Fibroblast of the conjunctiva (primary cell): ENCODE measurements around the gene ADCY10.
"Not testable (repeated sequence)": the region's sequence is repeated elsewhere in the genome, so short reads cannot be mapped to it uniquely, and the experiment has no call there.

Experiments used
- DNase-seq: peaks from one replicate; pipeline ENCODE4 v3.0.0-alpha.2; 2010; ENCODE audit warnings: low read depth

The ADCY10 gene

GRCh38 chr1:167913895-167914496, at the start of gene ADCY10:
TSS of gene ADCY10 (minus strand) at chr1:167914134. CDS start at chr1:167905140, 8,994 bp downstream.
- no peak for DNase-seq

GRCh38 chr1:167957710-167958109, 43.8 kb upstream of the ADCY10 start:
- no peak for DNase-seq

GRCh38 chr1:167955915-167956314, 42.0 kb upstream of the ADCY10 start:
- DNase-seq = no peak

GRCh38 chr1:167950569-167950968, 36.6 kb upstream of the ADCY10 start:
- no peak for DNase-seq

- DNase-seq = no peak
These were observed 35.9 kb upstream of the ADCY10 start for GRCh38 chr1:167949785-167950184.

- no peak for DNase-seq
These were observed 33.8 kb upstream of the ADCY10 start for GRCh38 chr1:167947733-167948132.

GRCh38 chr1:167943541-167943940, 29.6 kb upstream of the ADCY10 start:
- DNase-seq = no peak

- DNase-seq = no peak
These were observed 26.3 kb upstream of the ADCY10 start for GRCh38 chr1:167940264-167940663.

- DNase-seq = no peak
These were observed 24.2 kb upstream of the ADCY10 start for GRCh38 chr1:167938080-167938636.

GRCh38 chr1:167937709-167938010, 23.7 kb upstream of the ADCY10 start:
- DNase-seq = no peak

- peak; percentile 42 for DNase-seq
These were observed 23.2 kb upstream of the ADCY10 start, which contains the start of gene MPC2 for GRCh38 chr1:167936930-167937708. TSS of gene MPC2 (minus strand) at chr1:167937072. CDS start at chr1:167935841, 1,231 bp downstream.

- DNase-seq = peak; percentile 98
These were observed 22.4 kb upstream of the ADCY10 start, which contains the start of gene DCAF6 for GRCh38 chr1:167936068-167936929. TSS of gene DCAF6 (plus strand) at chr1:167936683. CDS start at chr1:167936912, 229 bp downstream.

GRCh38 chr1:167935216-167936067, 21.5 kb upstream of the ADCY10 start:
- DNase-seq = peak; percentile 18

- no peak for DNase-seq
These were observed 20.7 kb upstream of the ADCY10 start for GRCh38 chr1:167934426-167935215.

GRCh38 chr1:167933788-167934187, 19.9 kb upstream of the ADCY10 start:
- no peak for DNase-seq

GRCh38 chr1:167929725-167930124, 15.8 kb upstream of the ADCY10 start:
- no peak for DNase-seq

- not testable (repeated sequence) for DNase-seq
These were observed 15.0 kb upstream of the ADCY10 start for GRCh38 chr1:167928919-167929318.

- DNase-seq = no peak
These were observed 14.5 kb upstream of the ADCY10 start for GRCh38 chr1:167928457-167928852.

GRCh38 chr1:167927046-167927754, 13.3 kb upstream of the ADCY10 start:
- DNase-seq = no peak

GRCh38 chr1:167926486-167926997, 12.6 kb upstream of the ADCY10 start:
- DNase-seq = no peak
